ENCODE data around the gene EZR.

DNA sequence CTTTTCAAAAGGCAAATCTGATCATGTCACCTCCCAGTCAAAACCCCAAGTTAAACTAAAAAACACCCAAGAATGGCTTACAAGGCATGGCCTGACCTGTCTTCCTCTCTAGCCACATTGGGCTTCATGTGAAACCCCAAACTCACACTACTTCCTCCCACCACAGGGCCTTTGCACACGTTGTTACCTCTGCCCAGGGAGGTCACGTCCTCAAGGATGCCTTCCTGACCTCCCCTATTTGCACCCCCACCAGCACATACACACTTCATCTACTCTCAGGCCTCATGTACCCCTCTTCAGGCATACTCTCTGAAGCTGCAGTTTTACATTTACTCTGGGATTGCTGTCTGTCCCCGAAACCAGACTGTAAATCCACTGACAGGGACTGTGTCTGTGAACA, 6.1 kb downstream of the EZR start:
- TF ChIP-seq ZNF677 (tag by site-specific recombination; IDR thresholded peaks at IDR 0.05) (no peak), ZNF404 (tag by site-specific recombination; IDR thresholded peaks at IDR 0.05) (no peak), KLF1 (tag by site-specific recombination; IDR thresholded peaks at IDR 0.05) (no peak), ZNF174 (tag by site-specific recombination; IDR thresholded peaks at IDR 0.05) (no peak), ZNF658 (tag by site-specific recombination; IDR thresholded peaks at IDR 0.05) (no peak)
- TF ChIP-seq, protein P1, sequence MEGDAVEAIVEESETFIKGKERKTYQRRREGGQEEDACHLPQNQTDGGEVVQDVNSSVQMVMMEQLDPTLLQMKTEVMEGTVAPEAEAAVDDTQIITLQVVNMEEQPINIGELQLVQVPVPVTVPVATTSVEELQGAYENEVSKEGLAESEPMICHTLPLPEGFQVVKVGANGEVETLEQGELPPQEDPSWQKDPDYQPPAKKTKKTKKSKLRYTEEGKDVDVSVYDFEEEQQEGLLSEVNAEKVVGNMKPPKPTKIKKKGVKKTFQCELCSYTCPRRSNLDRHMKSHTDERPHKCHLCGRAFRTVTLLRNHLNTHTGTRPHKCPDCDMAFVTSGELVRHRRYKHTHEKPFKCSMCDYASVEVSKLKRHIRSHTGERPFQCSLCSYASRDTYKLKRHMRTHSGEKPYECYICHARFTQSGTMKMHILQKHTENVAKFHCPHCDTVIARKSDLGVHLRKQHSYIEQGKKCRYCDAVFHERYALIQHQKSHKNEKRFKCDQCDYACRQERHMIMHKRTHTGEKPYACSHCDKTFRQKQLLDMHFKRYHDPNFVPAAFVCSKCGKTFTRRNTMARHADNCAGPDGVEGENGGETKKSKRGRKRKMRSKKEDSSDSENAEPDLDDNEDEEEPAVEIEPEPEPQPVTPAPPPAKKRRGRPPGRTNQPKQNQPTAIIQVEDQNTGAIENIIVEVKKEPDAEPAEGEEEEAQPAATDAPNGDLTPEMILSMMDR (tag by site-specific recombination; IDR thresholded peaks at IDR 0.05), result no peak

Measured in HEK293 (cell line).